Measurements from ENCODE around the gene TDP2.
A peak's percentile ranks its signal among the peaks of the same experiment; 100 is the strongest.
"Not testable (repeated sequence)": the region's sequence is repeated elsewhere in the genome, so short reads cannot be mapped to it uniquely, and the experiment has no call there.

TDP2 gene

GRCh38 chr6:24661759-24662158, 4.9 kb downstream of the TDP2 start:
- DNase-seq; H3K27ac ChIP-seq (ENCODE audit: insufficient read depth in 1 of 2, low read depth in 1 of 2, low read length in 2 of 2, poor library complexity in 1 of 2, severe bottlenecking in 2 of 2); H3K27me3 ChIP-seq (replicated peaks in 2 of 5; ENCODE audit: control insufficient read depth in 4 of 5, insufficient read depth in 5 of 5, low read length in 4 of 5); H3K9me3 ChIP-seq (ENCODE audit: control extremely low read depth in 1 of 5, control insufficient read depth in 4 of 5, insufficient read depth in 2 of 5, low read depth in 1 of 5, low read length in 4 of 5); H3K4me3 ChIP-seq (ENCODE audit: control insufficient read depth in 1 of 7, extremely low read depth in 1 of 7, insufficient read depth in 4 of 7, low read depth in 2 of 7, low read length in 6 of 7); POLR2A ChIA-PET: not testable (repeated sequence)
- CTCF ChIA-PET = interaction anchor here (1.0 to 2.3 kb wide), 2 partner anchors 10 to 81 kb away, joined by 4 to 5 read pairs; no protein-coding TSS in a partner anchor
- H3K36me3 ChIP-seq (ENCODE audit: control insufficient read depth in 4 of 4, insufficient read depth in 4 of 4, low read length in 3 of 4) = peaks cover 9 to 35% (median 18%) of the 10 kb centered on the region in 4 experiments
- peaks cover 7 to 17% (median 10%) of the 10 kb centered on the region in 4 experiments for H3K4me1 ChIP-seq (ENCODE audit: control extremely low read depth in 1 of 4, control insufficient read depth in 4 of 4, insufficient read depth in 4 of 4, low read length in 3 of 4)
- WGBS (ENCODE audit: insufficient coverage) = 100% methylated on average over 4 of the region's 5 CpGs

GRCh38 chr6:24660105-24660504, 6.6 kb downstream of the TDP2 start:
- Histone ChIP-seq H3K27ac (ENCODE audit: insufficient read depth in 1 of 2, low read depth in 1 of 2, low read length in 2 of 2, poor library complexity in 1 of 2, severe bottlenecking in 2 of 2) (no peak overlapping the region), H3K36me3 (ENCODE audit: control insufficient read depth in 4 of 4, insufficient read depth in 4 of 4, low read length in 3 of 4) (peaks cover 9 to 33% (median 18%) of the 10 kb centered on the region in 4 experiments), H3K4me1 (ENCODE audit: control extremely low read depth in 1 of 4, control insufficient read depth in 4 of 4, insufficient read depth in 4 of 4, low read length in 3 of 4) (peaks cover 0 to 9% (median 7%) of the 10 kb centered on the region in 4 experiments), H3K27me3 (replicated peaks in 2 of 5; ENCODE audit: control insufficient read depth in 4 of 5, insufficient read depth in 5 of 5, low read length in 4 of 5) (no peaks in the 10 kb centered on the region), H3K9me3 (ENCODE audit: control extremely low read depth in 1 of 5, control insufficient read depth in 4 of 5, insufficient read depth in 2 of 5, low read depth in 1 of 5, low read length in 4 of 5) (no peaks in the 10 kb centered on the region), H3K4me3 (ENCODE audit: control insufficient read depth in 1 of 7, extremely low read depth in 1 of 7, insufficient read depth in 4 of 7, low read depth in 2 of 7, low read length in 6 of 7) (no peak overlapping the region)
- no peak for DNase-seq
- 100% methylated on average over 1 of the region's 2 CpGs for WGBS (ENCODE audit: insufficient coverage)
- ChIA-PET POLR2A (no interaction called here), CTCF (no interaction called here)

- no CpG with 5 or more reads among the region's 1 CpG for WGBS (ENCODE audit: insufficient coverage)
- H3K4me3 ChIP-seq (ENCODE audit: control insufficient read depth in 1 of 7, extremely low read depth in 1 of 7, insufficient read depth in 4 of 7, low read depth in 2 of 7, low read length in 6 of 7) = no peak overlapping the region
- no peaks in the 10 kb centered on the region for H3K9me3 ChIP-seq (ENCODE audit: control extremely low read depth in 1 of 5, control insufficient read depth in 4 of 5, insufficient read depth in 2 of 5, low read depth in 1 of 5, low read length in 4 of 5)
- H3K4me1 ChIP-seq (ENCODE audit: control extremely low read depth in 1 of 4, control insufficient read depth in 4 of 4, insufficient read depth in 4 of 4, low read length in 3 of 4) = peaks cover 0 to 12% (median 8%) of the 10 kb centered on the region in 4 experiments
- peaks cover 9 to 29% (median 17%) of the 10 kb centered on the region in 4 experiments for H3K36me3 ChIP-seq (ENCODE audit: control insufficient read depth in 4 of 4, insufficient read depth in 4 of 4, low read length in 3 of 4)
- no peak overlapping the region for H3K27ac ChIP-seq (ENCODE audit: insufficient read depth in 1 of 2, low read depth in 1 of 2, low read length in 2 of 2, poor library complexity in 1 of 2, severe bottlenecking in 2 of 2)
- ChIA-PET POLR2A (no interaction called here), CTCF (no interaction called here)
- no peak for DNase-seq
- no peaks in the 10 kb centered on the region for H3K27me3 ChIP-seq (replicated peaks in 2 of 5; ENCODE audit: control insufficient read depth in 4 of 5, insufficient read depth in 5 of 5, low read length in 4 of 5)
Observed at GRCh38 chr6:24659561-24659960, 7.1 kb downstream of the TDP2 start.

DNA sequence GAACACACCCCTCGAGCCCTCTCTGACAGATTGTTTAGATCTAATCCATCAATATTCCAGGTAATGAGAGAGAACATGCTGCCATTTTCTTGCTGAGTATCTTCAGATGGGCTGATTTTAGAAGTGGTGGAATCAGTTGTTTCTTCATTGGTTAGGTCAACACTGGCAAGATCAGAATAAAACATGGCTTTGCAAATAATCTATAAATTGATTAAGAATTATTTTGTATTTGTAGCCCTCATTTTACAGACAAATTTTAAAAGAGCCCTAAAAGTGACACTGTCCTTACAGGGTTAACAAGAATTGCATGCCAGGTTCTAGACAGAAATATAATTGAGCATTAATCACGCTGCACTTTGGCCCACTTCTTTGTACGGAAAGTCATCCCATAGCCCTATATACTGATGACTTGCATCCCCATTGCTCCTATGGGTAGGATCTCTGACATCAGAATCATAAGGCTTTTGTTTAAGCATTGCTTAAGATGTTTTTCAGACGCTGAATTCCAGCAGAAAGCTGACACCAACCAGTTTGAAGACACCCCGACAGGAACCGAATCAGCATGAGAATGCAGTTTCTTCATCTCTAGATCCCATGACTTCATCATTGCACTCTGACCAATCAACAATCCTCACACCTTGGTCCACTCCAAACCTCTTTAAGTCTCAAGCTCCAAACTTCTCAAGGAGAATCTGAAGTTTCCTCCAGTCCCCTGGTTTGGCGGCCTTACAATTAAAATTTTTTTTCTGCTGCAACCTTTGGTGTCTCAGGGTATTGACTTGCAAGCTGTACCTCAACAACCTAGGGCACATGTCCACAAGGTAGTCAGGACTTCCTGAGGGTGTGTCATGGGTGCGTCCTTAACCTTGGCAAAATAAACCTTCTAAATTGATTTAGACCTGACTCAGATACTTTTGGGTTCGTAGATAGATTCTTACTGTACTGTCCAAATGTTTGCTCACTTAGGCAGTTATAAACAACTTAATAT, 7.8 kb downstream of the TDP2 start:
- Histone ChIP-seq H3K36me3 (ENCODE audit: control insufficient read depth in 4 of 4, insufficient read depth in 4 of 4, low read length in 3 of 4) (peaks cover 9 to 29% (median 18%) of the 10 kb centered on the region in 4 experiments), H3K27ac (ENCODE audit: insufficient read depth in 1 of 2, low read depth in 1 of 2, low read length in 2 of 2, poor library complexity in 1 of 2, severe bottlenecking in 2 of 2) (no peak overlapping the region), H3K27me3 (replicated peaks in 2 of 5; ENCODE audit: control insufficient read depth in 4 of 5, insufficient read depth in 5 of 5, low read length in 4 of 5) (no peaks in the 10 kb centered on the region), H3K4me3 (ENCODE audit: control insufficient read depth in 1 of 7, extremely low read depth in 1 of 7, insufficient read depth in 4 of 7, low read depth in 2 of 7, low read length in 6 of 7) (no peak overlapping the region), H3K4me1 (ENCODE audit: control extremely low read depth in 1 of 4, control insufficient read depth in 4 of 4, insufficient read depth in 4 of 4, low read length in 3 of 4) (peaks cover 0 to 12% (median 8%) of the 10 kb centered on the region in 4 experiments), H3K9me3 (ENCODE audit: control extremely low read depth in 1 of 5, control insufficient read depth in 4 of 5, insufficient read depth in 2 of 5, low read depth in 1 of 5, low read length in 4 of 5) (no peaks in the 10 kb centered on the region)
- CTCF ChIA-PET = no interaction called here
- 85% methylated on average over 5 of the region's 9 CpGs for WGBS (ENCODE audit: insufficient coverage)
- DNase-seq = peak in 1 of 3 donors; percentile 31
- POLR2A ChIA-PET = no interaction called here

DNA sequence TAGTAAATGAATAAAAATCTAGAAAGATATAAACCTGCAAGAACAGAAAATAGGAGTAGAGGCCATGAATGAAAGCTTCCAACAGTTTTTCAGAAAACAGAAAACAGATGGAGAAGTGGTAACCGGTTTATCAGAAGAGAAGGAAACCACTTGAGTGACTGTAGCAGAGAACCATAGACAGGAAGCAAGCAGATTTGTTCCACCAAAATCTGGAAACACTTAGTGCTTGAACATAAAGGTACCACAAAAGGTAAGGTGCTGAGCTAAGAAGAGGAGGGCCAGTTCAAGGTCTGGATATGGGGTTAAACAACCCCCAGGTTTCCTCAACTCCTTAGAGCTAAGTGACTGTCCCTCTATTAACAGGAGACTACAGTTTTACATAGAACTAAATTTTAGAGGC, 11.5 kb downstream of the TDP2 start:
- CTCF ChIA-PET = interaction anchor here (0.8 to 1.4 kb wide), 3 partner anchors 10 to 160 kb away, joined by 3 to 5 read pairs (median 3); partner anchors contain the start of genes ACOT13, ALDH5A1 and TDP2
- WGBS (ENCODE audit: insufficient coverage) = 0% methylated on average over 1 of the region's 1 CpG
- H3K36me3 ChIP-seq (ENCODE audit: control insufficient read depth in 4 of 4, insufficient read depth in 4 of 4, low read length in 3 of 4) = peaks cover 7 to 41% (median 24%) of the 10 kb centered on the region in 4 experiments

GRCh38 chr6:24650365-24650764, 16.3 kb downstream of the TDP2 start:
- no peak for DNase-seq
- CTCF ChIA-PET = interaction anchor here (1.1 kb wide), 1 partner anchor 16 kb away, joined by 3 read pairs; the partner anchor contains the start of gene TDP2
- peak overlapping the region; percentile 81 to 82 for H3K27ac ChIP-seq (ENCODE audit: insufficient read depth in 1 of 2, low read depth in 1 of 2, low read length in 2 of 2, poor library complexity in 1 of 2, severe bottlenecking in 2 of 2)
- WGBS (ENCODE audit: insufficient coverage) = 0% methylated on average over 1 of the region's 3 CpGs
- H3K4me1 ChIP-seq (ENCODE audit: control extremely low read depth in 1 of 4, control insufficient read depth in 4 of 4, insufficient read depth in 4 of 4, low read length in 3 of 4) = peaks cover 9 to 30% (median 21%) of the 10 kb centered on the region in 4 experiments
- no peaks in the 10 kb centered on the region for H3K9me3 ChIP-seq (ENCODE audit: control extremely low read depth in 1 of 5, control insufficient read depth in 4 of 5, insufficient read depth in 2 of 5, low read depth in 1 of 5, low read length in 4 of 5)
- peak overlapping the region in 2 of 7 experiments; percentile 18 to 21 for H3K4me3 ChIP-seq (ENCODE audit: control insufficient read depth in 1 of 7, extremely low read depth in 1 of 7, insufficient read depth in 4 of 7, low read depth in 2 of 7, low read length in 6 of 7)
- peaks cover 4 to 30% (median 19%) of the 10 kb centered on the region in 4 experiments for H3K36me3 ChIP-seq (ENCODE audit: control insufficient read depth in 4 of 4, insufficient read depth in 4 of 4, low read length in 3 of 4)
- H3K27me3 ChIP-seq (replicated peaks in 2 of 5; ENCODE audit: control insufficient read depth in 4 of 5, insufficient read depth in 5 of 5, low read length in 4 of 5) = peaks cover 0 to 3% (median 0%) of the 10 kb centered on the region in 5 experiments
- POLR2A ChIA-PET = no interaction called here

More for the DNA sequence above, 11.5 kb downstream of the TDP2 start:
- no peak overlapping the region for H3K27ac ChIP-seq (ENCODE audit: insufficient read depth in 1 of 2, low read depth in 1 of 2, low read length in 2 of 2, poor library complexity in 1 of 2, severe bottlenecking in 2 of 2)
- H3K27me3 ChIP-seq (replicated peaks in 2 of 5; ENCODE audit: control insufficient read depth in 4 of 5, insufficient read depth in 5 of 5, low read length in 4 of 5) = no peaks in the 10 kb centered on the region
- H3K4me3 ChIP-seq (ENCODE audit: control insufficient read depth in 1 of 7, extremely low read depth in 1 of 7, insufficient read depth in 4 of 7, low read depth in 2 of 7, low read length in 6 of 7) = no peak overlapping the region
- peak in 2 of 3 donors; percentile 45 to 61 for DNase-seq
- POLR2A ChIA-PET = interaction anchor here (1.7 kb wide), 1 partner anchor 11 kb away, joined by 5 read pairs; no protein-coding TSS in a partner anchor
- no peaks in the 10 kb centered on the region for H3K9me3 ChIP-seq (ENCODE audit: control extremely low read depth in 1 of 5, control insufficient read depth in 4 of 5, insufficient read depth in 2 of 5, low read depth in 1 of 5, low read length in 4 of 5)
- H3K4me1 ChIP-seq (ENCODE audit: control extremely low read depth in 1 of 4, control insufficient read depth in 4 of 4, insufficient read depth in 4 of 4, low read length in 3 of 4) = peaks cover 6 to 19% (median 11%) of the 10 kb centered on the region in 4 experiments

Measured in common myeloid progenitor, CD34-positive (primary cell).